Endodermal cell (in vitro differentiated cells): ENCODE measurements around the gene MIS18A. TPM values are rescaled to one million over a fixed set of nuclear protein-coding genes. Genes with fewer than 3 reads are reported as not detected.

Experiments
- DNase-seq: peaks from one replicate; pipeline ENCODE4 v3.0.0-alpha.2; 2017
- H3K27ac ChIP-seq: 2 replicates; pipeline ENCODE4 v1.5.1; 2013; ENCODE audit warnings: mild to moderate bottlenecking, low read depth, low read length, moderate library complexity
- H3K27me3 ChIP-seq: 2 replicates; pipeline ENCODE4 v1.6.1; 2013; ENCODE audit warnings: mild to moderate bottlenecking, low read length, moderate library complexity; ENCODE audit not compliant: insufficient read depth, control insufficient read depth, poor library complexity, severe bottlenecking
- H3K36me3 ChIP-seq: 2 replicates; pipeline ENCODE4 v1.7.0; 2013; ENCODE audit warnings: mild to moderate bottlenecking, low read length, moderate library complexity; ENCODE audit not compliant: control insufficient read depth, insufficient read depth
- H3K4me1 ChIP-seq: one replicate; pipeline ENCODE4 v1.7.0; 2013; ENCODE audit warnings: low read length; ENCODE audit not compliant: control insufficient read depth, insufficient read depth
- H3K4me3 ChIP-seq: 2 replicates; pipeline ENCODE4 v1.5.1; 2013; ENCODE audit warnings: mild to moderate bottlenecking, low read length, moderate library complexity
- H3K9ac ChIP-seq: 2 replicates; pipeline ENCODE4 v1.6.1; 2013; ENCODE audit warnings: mild to moderate bottlenecking, low read length, moderate library complexity; ENCODE audit not compliant: poor library complexity, severe bottlenecking; ENCODE audit errors: extremely low read depth
- H3K9me3 ChIP-seq: 2 replicates; pipeline ENCODE4 v1.6.1; 2013; ENCODE audit warnings: mild to moderate bottlenecking, low read length, moderate library complexity; ENCODE audit not compliant: control insufficient read depth
- H3K27ac Mint-ChIP-seq: 2 replicates; pipeline ENCODE4 v1.8.0; 2020; ENCODE audit warnings: mixed read lengths
- H3K27me3 Mint-ChIP-seq: 2 replicates; pipeline ENCODE4 v1.8.0; 2021; ENCODE audit warnings: mild to moderate bottlenecking, mixed read lengths; ENCODE audit not compliant: insufficient read depth
- H3K36me3 Mint-ChIP-seq: 2 replicates; pipeline ENCODE4 v1.8.0; 2020; ENCODE audit warnings: low read depth, mixed read lengths
- H3K4me1 Mint-ChIP-seq: 2 replicates; pipeline ENCODE4 v1.8.0; 2020; ENCODE audit warnings: mixed read lengths
- H3K4me3 Mint-ChIP-seq: 2 replicates; pipeline ENCODE4 v1.8.0; 2020; ENCODE audit warnings: mild to moderate bottlenecking, moderate library complexity, mixed read lengths
- H3K9me3 Mint-ChIP-seq: 2 replicates; pipeline ENCODE4 v1.8.0; 2020; ENCODE audit warnings: mild to moderate bottlenecking, mixed read lengths
- WGBS, 2 experiments: methylation state at CpG; one replicate each; pipeline versions ENCODE4 v1.1.5 to v1.1.7; 2013; ENCODE audit warnings: missing lambda C conversion rate in 2 of 2, mixed read lengths in 1 of 2; ENCODE audit not compliant: insufficient coverage in 1 of 2, insufficient read length in 1 of 2; 5-methylcytosine and 5-hydroxymethylcytosine counted together
- total RNA-seq, 2 donors: library from RNA; stranded (reverse); fragmentation: NEBNext Ultra II Directional in 1 of 2; extraction: Animal tissue kit (Norgen Biotek cat#: 25700) in 1 of 2; gene quantifications; 2 replicates in 1 of 2; 3 replicates in 1 of 2; pipeline ENCODE4 v1.2.1, GENCODE V29; 2021
- TF ChIP-seq, protein P1 (sequence below): fragments of 200-600 bp; sonication (generic); conservative IDR thresholded peaks from 2 replicates; pipeline ENCODE4 v1.5.0; 2021; ENCODE audit warnings: antibody characterized with exemption, mild to moderate bottlenecking

MIS18A gene
- total RNA-seq, 2 donors from 2014 or later: 46.4 to 48.3 TPM

DNA sequence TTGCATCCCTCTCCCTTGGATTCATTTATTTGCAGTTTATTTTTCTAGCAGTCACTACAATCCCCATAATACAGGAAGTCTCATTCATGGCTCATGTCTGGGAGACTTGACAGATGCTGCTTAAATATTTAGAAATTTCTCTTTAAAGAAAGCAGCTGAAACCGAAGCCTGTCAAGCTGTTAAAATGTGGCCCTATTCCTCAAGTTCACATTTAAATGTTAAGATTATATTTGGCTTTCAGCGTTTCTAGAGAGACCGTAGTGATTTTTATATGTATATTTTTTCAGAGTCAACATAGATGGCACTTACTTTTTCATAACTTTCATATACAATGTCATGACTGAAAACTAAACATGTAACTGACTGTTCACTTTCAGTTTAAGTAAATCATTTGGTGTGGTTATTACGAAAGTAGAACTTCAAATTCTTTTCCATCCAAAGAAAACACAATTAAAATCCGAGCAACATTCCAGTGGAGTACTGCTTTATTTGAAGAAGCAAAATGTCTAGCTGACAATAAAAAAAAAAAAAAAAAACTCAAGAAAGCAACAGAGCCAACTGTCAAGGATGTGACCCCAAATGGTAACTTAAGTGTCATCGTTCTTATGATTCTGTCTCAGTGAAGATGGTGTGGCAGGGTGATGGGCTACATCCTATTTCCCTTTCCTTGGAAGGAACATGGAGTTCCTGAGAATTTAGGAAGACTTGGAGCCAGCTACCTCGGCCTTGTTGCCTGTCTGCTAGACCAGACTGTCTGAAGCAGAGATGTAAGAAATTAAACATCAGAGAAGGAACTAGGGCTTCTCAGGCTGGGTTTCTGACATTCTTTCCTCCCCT lies 37.8 kb downstream of the MIS18A start:
- Mint-ChIP-seq H3K4me1 (no peaks in the 10 kb centered on the region), H3K9me3 (peaks cover 14% of the 10 kb centered on the region), H3K27me3 (no peaks in the 10 kb centered on the region), H3K36me3 (no peaks in the 10 kb centered on the region), H3K27ac (no peak overlapping the region), H3K4me3 (no peak overlapping the region)
- no peak for DNase-seq
- TF ChIP-seq, protein P1, sequence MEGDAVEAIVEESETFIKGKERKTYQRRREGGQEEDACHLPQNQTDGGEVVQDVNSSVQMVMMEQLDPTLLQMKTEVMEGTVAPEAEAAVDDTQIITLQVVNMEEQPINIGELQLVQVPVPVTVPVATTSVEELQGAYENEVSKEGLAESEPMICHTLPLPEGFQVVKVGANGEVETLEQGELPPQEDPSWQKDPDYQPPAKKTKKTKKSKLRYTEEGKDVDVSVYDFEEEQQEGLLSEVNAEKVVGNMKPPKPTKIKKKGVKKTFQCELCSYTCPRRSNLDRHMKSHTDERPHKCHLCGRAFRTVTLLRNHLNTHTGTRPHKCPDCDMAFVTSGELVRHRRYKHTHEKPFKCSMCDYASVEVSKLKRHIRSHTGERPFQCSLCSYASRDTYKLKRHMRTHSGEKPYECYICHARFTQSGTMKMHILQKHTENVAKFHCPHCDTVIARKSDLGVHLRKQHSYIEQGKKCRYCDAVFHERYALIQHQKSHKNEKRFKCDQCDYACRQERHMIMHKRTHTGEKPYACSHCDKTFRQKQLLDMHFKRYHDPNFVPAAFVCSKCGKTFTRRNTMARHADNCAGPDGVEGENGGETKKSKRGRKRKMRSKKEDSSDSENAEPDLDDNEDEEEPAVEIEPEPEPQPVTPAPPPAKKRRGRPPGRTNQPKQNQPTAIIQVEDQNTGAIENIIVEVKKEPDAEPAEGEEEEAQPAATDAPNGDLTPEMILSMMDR: no peak
- Histone ChIP-seq H3K27ac (no peak overlapping the region), H3K4me3 (no peak overlapping the region), H3K27me3 (no peaks in the 10 kb centered on the region), H3K9ac (no peak overlapping the region), H3K4me1 (no peaks in the 10 kb centered on the region), H3K36me3 (no peaks in the 10 kb centered on the region), H3K9me3 (no peaks in the 10 kb centered on the region)
- WGBS, 2 experiments: 89 to 92% methylated on average over 3 to 4 of the region's 7 CpGs

GRCh38 chr21:32239551-32239950 lies 39.3 kb downstream of the MIS18A start:
- TF ChIP-seq, protein P1: no peak
- 75 to 79% methylated on average over 6 to 8 of the region's 8 CpGs for WGBS, 2 experiments

DNA sequence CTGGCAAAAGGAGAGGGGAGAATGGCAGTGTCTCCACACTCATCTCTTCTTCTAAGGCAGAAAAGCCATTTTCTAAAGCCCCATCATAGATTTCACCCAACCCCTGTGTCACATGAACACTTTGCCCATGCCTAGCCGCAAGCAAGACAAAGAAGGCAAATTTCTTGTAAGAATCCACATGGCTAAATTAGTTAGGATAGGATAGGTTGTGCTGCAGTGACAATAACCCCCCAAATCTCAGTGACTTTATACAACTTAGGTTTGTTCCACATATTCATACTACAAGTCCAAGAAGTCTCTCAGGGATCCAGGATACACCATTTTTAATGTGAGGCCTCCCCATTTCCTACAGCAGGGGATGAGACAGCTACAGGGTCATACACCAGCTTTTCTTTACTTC lies 40.8 kb downstream of the MIS18A start:
- Histone ChIP-seq H3K4me3 (no peak overlapping the region), H3K9ac (no peak overlapping the region), H3K27me3 (no peaks in the 10 kb centered on the region), H3K9me3 (no peaks in the 10 kb centered on the region), H3K36me3 (no peaks in the 10 kb centered on the region), H3K4me1 (no peaks in the 10 kb centered on the region), H3K27ac (no peak overlapping the region)
- Mint-ChIP-seq H3K27ac (no peak overlapping the region), H3K4me3 (no peak overlapping the region), H3K27me3 (no peaks in the 10 kb centered on the region), H3K36me3 (no peaks in the 10 kb centered on the region), H3K9me3 (peaks cover 13% of the 10 kb centered on the region), H3K4me1 (no peaks in the 10 kb centered on the region)
- DNase-seq: no peak
- TF ChIP-seq, protein P1: no peak
- 92% methylated on average over 1 of the region's 1 CpG; no CpG with 5 or more reads in 1 of the 2 experiments for WGBS, 2 experiments

More at GRCh38 chr21:32239551-32239950, 39.3 kb downstream of the MIS18A start:
- H3K27ac ChIP-seq: peak overlapping the region; percentile 41
- no peaks in the 10 kb centered on the region for H3K36me3 ChIP-seq
- H3K27me3 ChIP-seq: no peaks in the 10 kb centered on the region
- no peaks in the 10 kb centered on the region for H3K9me3 ChIP-seq
- no peak overlapping the region for H3K4me3 ChIP-seq
- H3K4me1 ChIP-seq: no peaks in the 10 kb centered on the region
- Mint-ChIP-seq H3K27me3 (no peaks in the 10 kb centered on the region), H3K36me3 (no peaks in the 10 kb centered on the region), H3K27ac (no peak overlapping the region), H3K9me3 (peaks cover 14% of the 10 kb centered on the region), H3K4me3 (no peak overlapping the region), H3K4me1 (no peaks in the 10 kb centered on the region)
- DNase-seq: no peak
- H3K9ac ChIP-seq: no peak overlapping the region
